ENCODE data around the gene PNMT. TPM values are rescaled to one million over a fixed set of nuclear protein-coding genes. Genes with fewer than 3 reads are reported as not detected.
A peak's percentile ranks its signal among the peaks of the same experiment; 100 is the strongest.

The PNMT gene, protein sequence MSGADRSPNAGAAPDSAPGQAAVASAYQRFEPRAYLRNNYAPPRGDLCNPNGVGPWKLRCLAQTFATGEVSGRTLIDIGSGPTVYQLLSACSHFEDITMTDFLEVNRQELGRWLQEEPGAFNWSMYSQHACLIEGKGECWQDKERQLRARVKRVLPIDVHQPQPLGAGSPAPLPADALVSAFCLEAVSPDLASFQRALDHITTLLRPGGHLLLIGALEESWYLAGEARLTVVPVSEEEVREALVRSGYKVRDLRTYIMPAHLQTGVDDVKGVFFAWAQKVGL
- total RNA-seq (10 to 100 TPM in 2 of 4 donors, 1 to 10 TPM in 2; 5.9 to 15.3 (median 11.8) TPM), polyA plus RNA-seq (10 to 100 TPM in 1 of 3 donors, 1 to 10 TPM in 2; 6.0 to 13.0 (median 6.8) TPM)
- long read RNA-seq, donor 1, partial matches to known transcripts, result 0 of 2 reads
- long read RNA-seq, donor 1, other reads (novel, unspliced or antisense), result 1 of 2 reads
- long read RNA-seq, donor 2, partial matches to known transcripts, result 0 of 6 reads
- long read RNA-seq, donor 2, other reads (novel, unspliced or antisense), result 2 of 6 reads

DNA sequence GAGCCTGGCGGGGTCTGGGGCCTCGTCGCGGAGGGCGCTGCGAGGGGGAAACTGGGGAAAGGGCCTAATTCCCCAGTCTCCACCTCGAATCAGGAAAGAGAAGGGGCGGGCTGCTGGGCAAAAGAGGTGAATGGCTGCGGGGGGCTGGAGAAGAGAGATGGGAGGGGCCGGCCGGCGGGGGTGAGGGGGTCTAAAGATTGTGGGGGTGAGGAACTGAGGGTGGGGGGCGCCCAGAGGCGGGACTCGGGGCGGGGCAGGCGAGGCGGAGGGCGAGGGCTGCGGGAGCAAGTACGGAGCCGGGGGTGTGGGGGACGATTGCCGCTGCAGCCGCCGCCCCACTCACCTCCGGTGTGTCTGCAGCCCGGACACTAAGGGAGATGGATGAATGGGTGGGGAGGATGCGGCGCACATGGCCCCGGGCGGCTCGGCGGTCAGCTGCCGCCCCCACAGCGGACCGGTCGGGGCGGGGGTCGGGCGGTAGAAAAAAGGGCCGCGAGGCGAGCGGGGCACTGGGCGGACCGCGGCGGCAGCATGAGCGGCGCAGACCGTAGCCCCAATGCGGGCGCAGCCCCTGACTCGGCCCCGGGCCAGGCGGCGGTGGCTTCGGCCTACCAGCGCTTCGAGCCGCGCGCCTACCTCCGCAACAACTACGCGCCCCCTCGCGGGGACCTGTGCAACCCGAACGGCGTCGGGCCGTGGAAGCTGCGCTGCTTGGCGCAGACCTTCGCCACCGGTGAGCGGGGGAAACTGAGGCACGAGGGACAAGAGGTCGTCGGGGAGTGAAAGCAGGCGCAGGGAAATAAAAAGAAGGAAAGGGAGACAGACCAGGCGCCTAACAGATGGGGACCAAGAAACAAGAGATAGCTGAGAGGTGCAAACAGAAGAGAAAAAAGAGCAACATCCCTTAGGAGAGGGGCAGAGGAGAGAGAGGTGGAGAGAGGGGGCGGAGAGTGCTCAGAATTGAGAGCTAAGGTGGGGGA lies at the start of gene PNMT:
Gene PNMT (plus strand): TSS at position 509 of the 980 bp plus-strand sequence. CDS start 23 bp downstream, at position 532.
- Histone ChIP-seq H3K27ac (peak within 1 kb of the TSS; percentile 96), H3K27me3 (ENCODE audit: insufficient read depth in 3 of 3, low read length in 2 of 3) (no peaks in the 10 kb centered on the region), H3K4me3 (peak within 1 kb of the TSS; percentile 79), H3K4me1 (peaks cover 42% of the 10 kb centered on the region), H3K9me3 (no peaks in the 10 kb centered on the region), H3K36me3 (ENCODE audit: insufficient read depth in 1 of 2, low read depth in 1 of 2) (no peaks in the 10 kb centered on the region)
- WGBS, 3 donors, result 3 to 5% (median 4%) methylated on average over 45 to 85 of the region's 85 CpGs
- intact Hi-C loops (cut with DNase I), result no loop called here
- TF ChIP-seq, protein P1, sequence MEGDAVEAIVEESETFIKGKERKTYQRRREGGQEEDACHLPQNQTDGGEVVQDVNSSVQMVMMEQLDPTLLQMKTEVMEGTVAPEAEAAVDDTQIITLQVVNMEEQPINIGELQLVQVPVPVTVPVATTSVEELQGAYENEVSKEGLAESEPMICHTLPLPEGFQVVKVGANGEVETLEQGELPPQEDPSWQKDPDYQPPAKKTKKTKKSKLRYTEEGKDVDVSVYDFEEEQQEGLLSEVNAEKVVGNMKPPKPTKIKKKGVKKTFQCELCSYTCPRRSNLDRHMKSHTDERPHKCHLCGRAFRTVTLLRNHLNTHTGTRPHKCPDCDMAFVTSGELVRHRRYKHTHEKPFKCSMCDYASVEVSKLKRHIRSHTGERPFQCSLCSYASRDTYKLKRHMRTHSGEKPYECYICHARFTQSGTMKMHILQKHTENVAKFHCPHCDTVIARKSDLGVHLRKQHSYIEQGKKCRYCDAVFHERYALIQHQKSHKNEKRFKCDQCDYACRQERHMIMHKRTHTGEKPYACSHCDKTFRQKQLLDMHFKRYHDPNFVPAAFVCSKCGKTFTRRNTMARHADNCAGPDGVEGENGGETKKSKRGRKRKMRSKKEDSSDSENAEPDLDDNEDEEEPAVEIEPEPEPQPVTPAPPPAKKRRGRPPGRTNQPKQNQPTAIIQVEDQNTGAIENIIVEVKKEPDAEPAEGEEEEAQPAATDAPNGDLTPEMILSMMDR (IDR thresholded peaks at IDR 0.05), result peak; percentile 63
- ATAC-seq (peak; percentile 12 to 20 (median 14)), DNase-seq (peak; percentile 82 to 90)

DNA sequence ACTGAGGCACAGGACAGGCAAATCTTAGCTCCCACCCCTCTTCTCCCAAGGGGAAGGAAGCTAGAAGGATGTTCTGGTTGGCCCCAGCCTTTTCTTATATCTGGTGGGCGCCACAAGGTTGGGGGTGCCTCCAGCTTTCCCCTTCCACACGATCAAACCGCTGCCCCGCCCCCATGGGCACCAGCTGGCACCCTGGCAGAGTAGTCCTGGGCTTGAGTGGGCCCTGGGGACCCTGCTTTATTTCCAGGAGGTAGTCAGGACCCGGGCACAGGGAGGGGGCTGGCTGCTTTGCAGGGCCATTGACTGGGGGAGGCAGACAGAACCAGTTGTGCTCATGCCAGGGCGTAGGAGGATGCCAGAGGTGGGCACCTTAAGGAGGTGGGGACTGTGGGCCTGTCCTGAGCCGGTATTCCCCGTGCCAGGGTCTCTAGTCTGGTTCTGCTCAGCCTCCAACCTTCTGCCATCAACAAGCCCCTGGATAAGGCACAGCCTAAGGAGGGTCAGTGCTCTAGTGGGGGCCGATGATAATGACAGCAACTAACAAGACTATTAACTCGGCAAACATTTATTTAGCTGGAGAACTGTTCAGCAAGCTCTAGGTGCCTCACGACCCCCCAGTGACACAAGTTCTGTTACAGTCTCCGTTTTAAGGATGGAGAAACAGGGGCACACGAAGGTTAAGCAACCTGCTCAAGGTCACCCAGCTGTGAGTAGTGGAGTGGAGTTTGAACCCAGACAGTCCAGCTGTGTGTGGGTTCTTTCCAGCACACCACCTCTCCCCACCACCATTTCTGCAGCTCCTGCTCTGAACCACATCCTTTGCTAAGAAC lies 49.1 kb upstream of the PNMT start:
- H3K4me1 ChIP-seq, result no peaks in the 10 kb centered on the region
- no peak overlapping the region for H3K27ac ChIP-seq
- no peak for DNase-seq
- no peak for ATAC-seq
- TF ChIP-seq, protein P1 (IDR thresholded peaks at IDR 0.05), result no peak
- H3K4me3 ChIP-seq, result peak overlapping the region; percentile 68
- WGBS, 3 donors, result 41 to 56% (median 44%) methylated on average over 12 to 13 of the region's 13 CpGs
- no peaks in the 10 kb centered on the region for H3K36me3 ChIP-seq (ENCODE audit: insufficient read depth in 1 of 2, low read depth in 1 of 2)
- intact Hi-C loops (cut with DNase I), result no loop called here
- peaks cover 0 to 24% (median 3%) of the 10 kb centered on the region in 3 donors for H3K27me3 ChIP-seq (ENCODE audit: insufficient read depth in 3 of 3, low read length in 2 of 3)
- H3K9me3 ChIP-seq, result no peaks in the 10 kb centered on the region

DNA sequence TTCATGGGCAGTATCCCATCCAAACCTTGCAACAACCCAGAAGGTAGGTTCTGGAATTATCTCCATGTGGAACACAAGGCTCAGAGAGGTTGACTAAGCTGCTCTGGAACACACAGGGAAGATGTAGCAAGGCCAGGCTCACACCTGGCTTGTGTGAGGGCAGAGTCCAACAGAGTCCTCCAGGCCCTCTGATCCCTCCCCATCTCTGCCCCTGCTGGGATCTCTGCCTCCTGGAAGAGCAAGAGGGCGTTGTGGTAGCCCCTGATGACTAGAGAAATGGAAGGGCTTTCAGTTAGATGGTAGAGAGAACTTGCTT lies 48.5 kb upstream of the PNMT start:
- 56 to 85% (median 65%) methylated on average over 1 of the region's 1 CpG for WGBS, 3 donors
- no peak overlapping the region for H3K4me3 ChIP-seq
- no peak for ATAC-seq

More for the DNA sequence above, 48.5 kb upstream of the PNMT start:
- intact Hi-C loops (cut with DNase I), result loop anchor here (5.0 to 10.0 kb wide), 5 partner anchors 53 to 245 kb away; partner anchors contain the start of genes IKZF3 (in 1 of the 2), MIEN1 (in 1 of the 2) and ZPBP2 (in 1 of the 2)
- no peak overlapping the region for H3K27ac ChIP-seq
- no peak for DNase-seq
- no peaks in the 10 kb centered on the region for H3K9me3 ChIP-seq
- H3K4me1 ChIP-seq, result no peaks in the 10 kb centered on the region
- peaks cover 0 to 22% (median 3%) of the 10 kb centered on the region in 3 donors for H3K27me3 ChIP-seq (ENCODE audit: insufficient read depth in 3 of 3, low read length in 2 of 3)
- no peaks in the 10 kb centered on the region for H3K36me3 ChIP-seq (ENCODE audit: insufficient read depth in 1 of 2, low read depth in 1 of 2)
- TF ChIP-seq, protein P1 (IDR thresholded peaks at IDR 0.05), result no peak
